ENCODE data around the gene KDM1A. TPM values are rescaled to one million over a fixed set of nuclear protein-coding genes. Genes with fewer than 3 reads are reported as not detected.

The KDM1A gene
- total RNA-seq, 1 donor: 101 TPM

DNA sequence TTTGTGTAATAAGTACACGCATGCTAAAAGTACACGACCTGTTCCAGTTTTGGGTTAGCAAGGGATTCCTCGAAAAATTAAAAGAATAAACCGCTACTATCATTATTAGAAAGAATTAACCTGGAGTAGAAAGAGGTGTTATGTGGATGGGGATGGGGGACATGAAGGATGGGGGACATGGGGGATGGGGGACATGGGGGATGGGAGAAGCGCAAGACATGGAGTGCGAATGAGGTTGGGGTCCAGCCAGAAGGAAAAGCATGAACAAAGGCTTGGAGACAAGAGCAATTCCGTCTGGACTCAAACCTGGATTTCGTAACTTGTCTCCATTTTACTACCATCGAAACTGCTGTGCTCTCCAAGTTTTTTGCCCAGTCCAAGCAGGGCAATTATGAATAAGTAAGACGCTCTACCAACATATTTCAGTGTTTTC, 591 bp upstream of the KDM1A start:
- H3K27ac ChIP-seq (ENCODE audit: low read depth, low read length): peak overlapping the region; percentile 89
- TF ChIP-seq, protein P1, sequence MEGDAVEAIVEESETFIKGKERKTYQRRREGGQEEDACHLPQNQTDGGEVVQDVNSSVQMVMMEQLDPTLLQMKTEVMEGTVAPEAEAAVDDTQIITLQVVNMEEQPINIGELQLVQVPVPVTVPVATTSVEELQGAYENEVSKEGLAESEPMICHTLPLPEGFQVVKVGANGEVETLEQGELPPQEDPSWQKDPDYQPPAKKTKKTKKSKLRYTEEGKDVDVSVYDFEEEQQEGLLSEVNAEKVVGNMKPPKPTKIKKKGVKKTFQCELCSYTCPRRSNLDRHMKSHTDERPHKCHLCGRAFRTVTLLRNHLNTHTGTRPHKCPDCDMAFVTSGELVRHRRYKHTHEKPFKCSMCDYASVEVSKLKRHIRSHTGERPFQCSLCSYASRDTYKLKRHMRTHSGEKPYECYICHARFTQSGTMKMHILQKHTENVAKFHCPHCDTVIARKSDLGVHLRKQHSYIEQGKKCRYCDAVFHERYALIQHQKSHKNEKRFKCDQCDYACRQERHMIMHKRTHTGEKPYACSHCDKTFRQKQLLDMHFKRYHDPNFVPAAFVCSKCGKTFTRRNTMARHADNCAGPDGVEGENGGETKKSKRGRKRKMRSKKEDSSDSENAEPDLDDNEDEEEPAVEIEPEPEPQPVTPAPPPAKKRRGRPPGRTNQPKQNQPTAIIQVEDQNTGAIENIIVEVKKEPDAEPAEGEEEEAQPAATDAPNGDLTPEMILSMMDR (IDR thresholded peaks at IDR 0.05; ENCODE audit: extremely low read depth, low read depth, low read length): no peak
- H2AFZ ChIP-seq (ENCODE audit: low read length): peak overlapping the region; percentile 99
- no peaks in the 10 kb centered on the region for H3K9me3 ChIP-seq (ENCODE audit: low read depth, low read length)
- H3K4me3 ChIP-seq (ENCODE audit: insufficient read depth, low read length): peak overlapping the region; percentile 99
- peak overlapping the region; percentile 96 for H3K4me2 ChIP-seq (ENCODE audit: insufficient read depth, low read length)
- H3K36me3 ChIP-seq (ENCODE audit: insufficient read depth, low read length): no peaks in the 10 kb centered on the region
- no peaks in the 10 kb centered on the region for H3K27me3 ChIP-seq (ENCODE audit: insufficient read depth, low read length)
- H3K4me1 ChIP-seq (ENCODE audit: insufficient read depth, low read length): peaks cover 9% of the 10 kb centered on the region
- peak; percentile 73 for DNase-seq (ENCODE audit: insufficient read length, low spot score, missing footprints)
- peaks cover 48% of the 10 kb centered on the region for H3K79me2 ChIP-seq (ENCODE audit: insufficient read depth, low read length)
- H4K20me1 ChIP-seq (ENCODE audit: insufficient read depth, low read length): peaks cover 34% of the 10 kb centered on the region

DNA sequence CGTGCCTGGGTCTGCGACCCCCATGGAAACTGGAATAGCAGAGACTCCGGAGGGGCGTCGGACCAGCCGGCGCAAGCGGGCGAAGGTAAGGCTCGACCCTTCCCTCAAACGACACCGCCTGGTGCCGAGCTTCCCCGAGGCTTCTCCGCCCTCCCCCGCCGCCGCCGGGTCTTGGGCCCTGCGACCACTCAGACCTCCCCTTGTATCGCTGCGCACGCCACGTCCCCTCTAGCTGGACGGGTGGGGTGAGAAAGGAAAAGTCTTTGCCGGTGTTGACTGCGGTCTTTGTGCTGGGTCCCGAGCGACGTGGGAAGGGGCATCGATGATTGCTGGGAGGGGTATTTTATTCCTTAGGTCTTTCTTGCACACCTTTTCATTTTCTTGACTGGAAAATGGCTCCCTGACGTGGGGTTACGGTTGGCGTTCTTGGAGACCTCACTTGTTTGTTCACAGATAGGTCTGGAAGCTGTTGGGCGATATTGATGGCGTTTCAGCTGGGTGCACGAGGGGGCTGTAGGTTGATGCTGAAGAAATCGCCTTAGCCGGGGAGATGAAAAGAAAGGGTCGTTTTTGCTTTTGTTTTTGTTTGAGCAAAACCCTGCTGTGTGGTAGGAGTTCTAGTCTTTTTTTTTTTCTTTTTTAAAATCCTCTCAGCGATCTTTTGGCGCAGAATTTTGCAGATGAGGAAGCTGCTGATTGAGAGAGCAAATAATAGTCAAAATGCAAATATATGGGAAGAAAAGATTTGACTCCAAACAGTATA, 776 bp downstream of the KDM1A start:
- Histone ChIP-seq H3K4me2 (ENCODE audit: insufficient read depth, low read length) (peak overlapping the region; percentile 96), H3K79me2 (ENCODE audit: insufficient read depth, low read length) (peaks cover 61% of the 10 kb centered on the region), H3K4me1 (ENCODE audit: insufficient read depth, low read length) (peaks cover 9% of the 10 kb centered on the region), H4K20me1 (ENCODE audit: insufficient read depth, low read length) (peaks cover 46% of the 10 kb centered on the region), H3K9me3 (ENCODE audit: low read depth, low read length) (no peaks in the 10 kb centered on the region), H2AFZ (ENCODE audit: low read length) (peak overlapping the region; percentile 93), H3K27me3 (ENCODE audit: insufficient read depth, low read length) (no peaks in the 10 kb centered on the region), H3K36me3 (ENCODE audit: insufficient read depth, low read length) (no peaks in the 10 kb centered on the region), H3K4me3 (ENCODE audit: insufficient read depth, low read length) (peak overlapping the region; percentile 99), H3K27ac (ENCODE audit: low read depth, low read length) (peak overlapping the region; percentile 89)
- TF ChIP-seq, protein P1 (IDR thresholded peaks at IDR 0.05; ENCODE audit: extremely low read depth, low read depth, low read length): no peak
- peak; percentile 85 for DNase-seq (ENCODE audit: insufficient read length, low spot score, missing footprints)

DNA sequence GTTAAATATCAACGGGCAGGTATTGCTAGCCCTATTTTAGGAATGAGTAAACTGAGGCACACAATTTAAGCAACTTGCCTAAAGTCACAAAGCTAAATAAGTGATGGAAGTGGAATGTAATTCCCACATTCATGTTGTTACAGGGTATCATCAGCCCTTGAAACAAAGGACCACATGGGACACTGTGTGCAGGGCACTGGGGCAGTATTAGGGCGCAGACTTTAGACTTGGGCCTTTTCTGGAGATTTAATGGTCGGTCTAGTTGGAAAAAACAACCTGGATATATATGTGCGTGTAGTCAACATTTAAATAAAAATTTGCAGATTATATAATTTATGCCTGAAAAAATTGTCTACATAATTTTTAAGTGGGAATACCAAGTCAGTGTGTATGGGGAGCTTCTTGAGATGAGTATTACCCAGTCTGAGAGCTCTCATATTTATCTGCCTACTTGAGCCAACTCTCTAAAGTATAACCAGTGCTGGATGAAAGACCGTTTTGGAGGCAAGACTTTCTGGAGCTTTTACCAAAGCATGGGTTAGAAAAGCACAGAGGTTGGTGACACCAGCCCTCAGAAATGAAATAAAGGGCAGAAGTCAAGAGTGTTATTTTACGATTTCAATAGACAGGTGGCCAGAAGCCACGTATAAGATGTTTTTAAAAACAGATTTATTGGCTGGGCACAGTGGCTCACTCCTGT, 1.6 kb downstream of the KDM1A start:
- Histone ChIP-seq H4K20me1 (ENCODE audit: insufficient read depth, low read length) (peaks cover 46% of the 10 kb centered on the region), H3K79me2 (ENCODE audit: insufficient read depth, low read length) (peaks cover 69% of the 10 kb centered on the region), H3K36me3 (ENCODE audit: insufficient read depth, low read length) (no peaks in the 10 kb centered on the region), H3K9me3 (ENCODE audit: low read depth, low read length) (no peaks in the 10 kb centered on the region), H3K27me3 (ENCODE audit: insufficient read depth, low read length) (no peaks in the 10 kb centered on the region), H3K4me2 (ENCODE audit: insufficient read depth, low read length) (peak overlapping the region; percentile 96), H2AFZ (ENCODE audit: low read length) (no peak overlapping the region), H3K4me3 (ENCODE audit: insufficient read depth, low read length) (peak overlapping the region; percentile 99), H3K27ac (ENCODE audit: low read depth, low read length) (peak overlapping the region; percentile 89), H3K4me1 (ENCODE audit: insufficient read depth, low read length) (peaks cover 9% of the 10 kb centered on the region)
- TF ChIP-seq, protein P1 (IDR thresholded peaks at IDR 0.05; ENCODE audit: extremely low read depth, low read depth, low read length): no peak
- DNase-seq (ENCODE audit: insufficient read length, low spot score, missing footprints): no peak

DNA sequence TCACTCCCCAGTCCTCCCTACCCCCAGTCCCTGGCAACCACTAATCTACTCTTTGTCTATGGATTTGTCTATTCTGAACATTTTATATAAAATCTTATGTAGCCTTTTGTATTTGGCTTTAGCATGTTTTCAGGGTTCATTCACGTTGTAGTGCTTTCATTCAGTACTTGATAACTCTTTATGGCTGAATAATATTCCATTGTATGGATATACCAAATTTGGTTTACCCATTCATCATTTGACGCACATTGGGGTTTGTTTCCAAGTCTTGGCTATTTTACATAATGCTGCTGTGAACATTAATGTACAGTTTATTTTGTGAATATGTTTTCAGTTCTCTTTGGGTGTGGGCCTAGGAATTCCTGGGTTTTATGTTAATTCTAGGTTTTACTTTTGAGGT, 2.6 kb downstream of the KDM1A start:
- no peak overlapping the region for H2AFZ ChIP-seq (ENCODE audit: low read length)
- no peaks in the 10 kb centered on the region for H3K9me3 ChIP-seq (ENCODE audit: low read depth, low read length)
- DNase-seq (ENCODE audit: insufficient read length, low spot score, missing footprints): no peak
- peak overlapping the region; percentile 96 for H3K4me2 ChIP-seq (ENCODE audit: insufficient read depth, low read length)
- H3K4me3 ChIP-seq (ENCODE audit: insufficient read depth, low read length): no peak overlapping the region
- H4K20me1 ChIP-seq (ENCODE audit: insufficient read depth, low read length): peaks cover 56% of the 10 kb centered on the region
- H3K27ac ChIP-seq (ENCODE audit: low read depth, low read length): no peak overlapping the region
- H3K27me3 ChIP-seq (ENCODE audit: insufficient read depth, low read length): no peaks in the 10 kb centered on the region
- TF ChIP-seq, protein P1 (IDR thresholded peaks at IDR 0.05; ENCODE audit: extremely low read depth, low read depth, low read length): no peak
- H3K4me1 ChIP-seq (ENCODE audit: insufficient read depth, low read length): peaks cover 13% of the 10 kb centered on the region
- peaks cover 79% of the 10 kb centered on the region for H3K79me2 ChIP-seq (ENCODE audit: insufficient read depth, low read length)
- no peaks in the 10 kb centered on the region for H3K36me3 ChIP-seq (ENCODE audit: insufficient read depth, low read length)
